Neural cell (in vitro differentiated cells): Measurements from ENCODE around the gene DUOX1.

Experiments used
- CTCF ChIP-seq: fragments of 450-650 bp; IDR thresholded peaks from 2 replicates; pipeline ENCODE4 v1.5.1; 2014; ENCODE audit warnings: antibody characterized with exemption, mild to moderate bottlenecking, moderate library complexity; ENCODE audit not compliant: poor library complexity, severe bottlenecking
- EP300 ChIP-seq: fragments of 450-650 bp; conservative IDR thresholded peaks from 2 replicates; pipeline ENCODE4 v1.6.1; 2014; ENCODE audit warnings: antibody characterized with exemption, mild to moderate bottlenecking, moderate library complexity; ENCODE audit not compliant: poor library complexity, severe bottlenecking
- EZH2 ChIP-seq: fragments of 200-600, 300-800 bp; shearing (Covaris generic), sonication (generic); IDR thresholded peaks from 2 replicates; pipeline ENCODE4 v1.6.1; 2014; ENCODE audit warnings: antibody characterized with exemption, low read length, borderline replicate concordance, mild to moderate bottlenecking; ENCODE audit not compliant: insufficient read depth, poor library complexity, severe bottlenecking
- POLR2AphosphoS5 ChIP-seq: IDR thresholded peaks from 2 replicates; pipeline ENCODE4 v1.6.1; 2012
- RAD21 ChIP-seq: fragments of 450-650 bp; conservative IDR thresholded peaks from 2 replicates; pipeline ENCODE4 v1.6.1; 2014; ENCODE audit warnings: antibody characterized with exemption, mild to moderate bottlenecking, moderate library complexity
- SMC3 ChIP-seq: fragments of 450-650 bp; conservative IDR thresholded peaks from 2 replicates; pipeline ENCODE4 v1.6.1; 2014; ENCODE audit warnings: antibody characterized with exemption, mild to moderate bottlenecking, moderate library complexity; ENCODE audit not compliant: poor library complexity
- TAF1 ChIP-seq: IDR thresholded peaks from 2 replicates; pipeline ENCODE4 v1.6.1; 2012; ENCODE audit warnings: low read depth

GRCh38 chr15:45169608-45170480 is 40.0 kb downstream of the DUOX1 start:
- TF ChIP-seq CTCF = no peak
- no peak for TF ChIP-seq POLR2AphosphoS5
- TF ChIP-seq EP300 = no peak
- TF ChIP-seq RAD21 = no peak
- TF ChIP-seq EZH2 = no peak
- TF ChIP-seq TAF1 = no peak
- no peak for TF ChIP-seq SMC3
